IgD-negative memory B cell (primary cell): ENCODE measurements around the gene RNF151. TPM values are rescaled to one million over a fixed set of nuclear protein-coding genes. Genes with fewer than 3 reads are reported as not detected.

Source experiments
- polyA plus RNA-seq: library from polyadenylated mRNA; unstranded; fragments of 300-500 nt; fragmentation: Illumina TruSeq; gene quantifications from one replicate; pipeline ENCODE4 v1.2.3, GENCODE V29; 2021

The RNF151 gene
- polyA plus RNA-seq, 1 donor from 2014 or later: not detected

Other genes starting within 250 kb of the RNF151 start
- gene NME3, start 195.3 kb upstream of the RNF151 start, polyA plus RNA-seq: 66.1 TPM
- 1.5 TPM for gene EME2, start 194.0 kb upstream of the RNF151 start, polyA plus RNA-seq
- gene MRPS34, start 193.7 kb upstream of the RNF151 start, polyA plus RNA-seq: 156 TPM
- gene SPSB3, start 184.3 kb upstream of the RNF151 start, polyA plus RNA-seq: 55.2 TPM
- gene NUBP2, start 183.9 kb upstream of the RNF151 start, polyA plus RNA-seq: 76.9 TPM
- gene IGFALS, start 173.2 kb upstream of the RNF151 start, polyA plus RNA-seq: not detected
- 31.6 TPM for gene HAGH, start 140.0 kb upstream of the RNF151 start, polyA plus RNA-seq
- gene FAHD1, start 139.7 kb upstream of the RNF151 start, polyA plus RNA-seq: 19.0 TPM
- gene MEIOB, start 94.7 kb upstream of the RNF151 start, polyA plus RNA-seq: not detected
- gene HS3ST6, start 48.4 kb upstream of the RNF151 start, polyA plus RNA-seq: not detected
- 17.2 TPM for gene MSRB1, start 23.7 kb upstream of the RNF151 start, polyA plus RNA-seq
- not detected for gene RPL3L, start 12.2 kb upstream of the RNF151 start, polyA plus RNA-seq
- 204 TPM for gene NDUFB10, start 7.3 kb upstream of the RNF151 start, polyA plus RNA-seq
- gene RPS2, start 2.0 kb upstream of the RNF151 start, polyA plus RNA-seq: 6,339 TPM
- gene TBL3, start 5.2 kb downstream of the RNF151 start, polyA plus RNA-seq: 52.0 TPM
- gene NOXO1, start 14.6 kb downstream of the RNF151 start, polyA plus RNA-seq: not detected
- 39.0 TPM for gene GFER, start 17.3 kb downstream of the RNF151 start, polyA plus RNA-seq
- gene SYNGR3, start 23.1 kb downstream of the RNF151 start, polyA plus RNA-seq: 4.9 TPM
- 11.0 TPM for gene ZNF598, start 43.0 kb downstream of the RNF151 start, polyA plus RNA-seq
- gene NPW, start 52.9 kb downstream of the RNF151 start, polyA plus RNA-seq: not detected
- not detected for gene NHERF2, start 60.0 kb downstream of the RNF151 start, polyA plus RNA-seq
- 35.2 TPM for gene NTHL1, start 81.0 kb downstream of the RNF151 start, polyA plus RNA-seq
- gene TSC2, start 81.1 kb downstream of the RNF151 start, polyA plus RNA-seq: 30.3 TPM
- gene PKD1, start 169.0 kb downstream of the RNF151 start, polyA plus RNA-seq: 7.4 TPM
- gene RAB26, start 181.8 kb downstream of the RNF151 start, polyA plus RNA-seq: 0.41 TPM
- gene TRAF7, start 188.9 kb downstream of the RNF151 start, polyA plus RNA-seq: 7.0 TPM
- gene CASKIN1, start 229.7 kb downstream of the RNF151 start, polyA plus RNA-seq: not detected
- 44.1 TPM for gene MLST8, start 238.6 kb downstream of the RNF151 start, polyA plus RNA-seq
- gene BRICD5, start 244.0 kb downstream of the RNF151 start, polyA plus RNA-seq: 0.35 TPM
- 6.4 TPM for gene PGP, start 248.0 kb downstream of the RNF151 start, polyA plus RNA-seq